DOHH2 (cell line): Measurements from ENCODE around the gene PGA4.

ENCODE experiments used
- H3F3A ChIP-seq: fragments of 200-600 bp; sonication (generic), shearing (Covaris generic); 2 replicates; pipeline ENCODE4 v1.6.0; 2016; ENCODE audit warnings: antibody characterized with exemption, mild to moderate bottlenecking; ENCODE audit not compliant: control insufficient read depth, insufficient read depth
- H3K27ac ChIP-seq: fragments of 200-600 bp; sonication (generic); 2 replicates; pipeline ENCODE4 v1.5.1; 2014; ENCODE audit warnings: low read depth, mild to moderate bottlenecking, low read length, moderate library complexity
- H3K27me3 ChIP-seq: fragments of 200-600 bp; sonication (generic); 2 replicates; pipeline ENCODE4 v1.6.1; 2014; ENCODE audit warnings: mild to moderate bottlenecking, low read length, mixed read lengths; ENCODE audit not compliant: control insufficient read depth
- H3K36me3 ChIP-seq: fragments of 200-600 bp; sonication (generic); 2 replicates; pipeline ENCODE4 v1.6.1; 2014; ENCODE audit warnings: mild to moderate bottlenecking, low read length, moderate library complexity, mixed read lengths; ENCODE audit not compliant: control insufficient read depth
- H3K4me1 ChIP-seq: fragments of 200-600 bp; sonication (generic); 2 replicates; pipeline ENCODE4 v1.6.1; 2014; ENCODE audit warnings: mild to moderate bottlenecking, low read length, mixed read lengths; ENCODE audit not compliant: control insufficient read depth
- H3K4me2 ChIP-seq: fragments of 200-600 bp; sonication (generic); 2 replicates; pipeline ENCODE4 v1.6.0; 2014; ENCODE audit warnings: mild to moderate bottlenecking, low read length, moderate library complexity
- H3K4me3 ChIP-seq: fragments of 200-600 bp; sonication (generic); 2 replicates; pipeline ENCODE4 v1.5.1; 2014; ENCODE audit warnings: mild to moderate bottlenecking, low read length, mixed read lengths
- H3K79me2 ChIP-seq: fragments of 200-600 bp; sonication (generic); 2 replicates; pipeline ENCODE4 v1.6.1; 2014; ENCODE audit warnings: mild to moderate bottlenecking, low read length, mixed read lengths; ENCODE audit not compliant: control insufficient read depth
- H3K9me2 ChIP-seq: fragments of 200-600 bp; sonication (generic); replicated peaks from 2 replicates; pipeline ENCODE4 v1.6.1; 2014; ENCODE audit warnings: mild to moderate bottlenecking, low read length, mixed read lengths; ENCODE audit not compliant: control insufficient read depth
- H3K9me3 ChIP-seq: fragments of 200-600 bp; sonication (generic); 2 replicates; pipeline ENCODE4 v1.6.1; 2014; ENCODE audit warnings: antibody characterized with exemption, low read length, mixed read lengths; ENCODE audit not compliant: control insufficient read depth, insufficient read depth
- H4K20me1 ChIP-seq: fragments of 200-600 bp; sonication (generic); 2 replicates; pipeline ENCODE4 v1.6.0; 2014; ENCODE audit warnings: low read depth, mild to moderate bottlenecking, antibody characterized with exemption, low read length, moderate library complexity; ENCODE audit not compliant: control insufficient read depth, insufficient read depth
- EZH2phosphoT487 ChIP-seq: fragments of 200-600 bp; sonication (generic); IDR thresholded peaks from 2 replicates; pipeline ENCODE4 v1.6.1; 2017; ENCODE audit warnings: borderline replicate concordance, mild to moderate bottlenecking, antibody characterized with exemption, low read length, moderate library complexity, mixed read lengths
- TF ChIP-seq, protein P1 (sequence below): fragments of 200-600 bp; sonication (generic); IDR thresholded peaks from one replicate; pipeline ENCODE4 v1.5.1; 2014; ENCODE audit warnings: antibody characterized with exemption, mild to moderate bottlenecking, low read depth, low read length; ENCODE audit not compliant: poor library complexity, severe bottlenecking

Gene PGA4

DNA sequence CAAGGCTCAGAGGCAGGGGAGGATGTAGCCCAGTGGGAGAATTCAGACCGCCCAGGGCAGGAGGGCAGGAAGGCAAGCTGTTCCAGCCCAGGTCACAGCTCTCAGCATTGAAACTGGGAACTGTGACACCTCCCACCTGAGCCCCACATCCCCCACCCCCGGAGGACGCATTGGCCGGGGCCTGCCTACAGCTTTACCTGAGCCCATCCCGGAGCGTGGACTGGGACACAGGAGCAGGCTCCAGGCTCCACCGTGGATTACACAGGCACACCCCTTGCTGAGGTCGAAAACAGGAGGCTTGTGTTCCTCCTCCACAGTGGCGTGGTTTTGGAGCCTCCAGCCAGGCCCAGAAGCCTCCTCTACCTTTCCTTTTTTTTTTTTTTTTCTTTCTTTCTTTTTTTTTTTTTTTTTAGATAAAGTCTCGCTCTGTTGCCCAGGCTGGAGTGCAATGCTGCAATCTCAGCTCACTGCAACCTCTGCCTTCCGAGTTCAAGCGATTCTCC is 27.9 kb upstream of the PGA4 start:
- Histone ChIP-seq H3K4me1 (peaks cover 17% of the 10 kb centered on the region), H3F3A (no peaks in the 10 kb centered on the region), H4K20me1 (no peaks in the 10 kb centered on the region), H3K36me3 (no peaks in the 10 kb centered on the region), H3K27me3 (no peaks in the 10 kb centered on the region), H3K4me3 (no peak overlapping the region), H3K4me2 (no peak overlapping the region), H3K27ac (no peak overlapping the region), H3K9me2 (no peaks in the 10 kb centered on the region), H3K79me2 (no peaks in the 10 kb centered on the region), H3K9me3 (peaks cover 10% of the 10 kb centered on the region)
- TF ChIP-seq, protein P1, sequence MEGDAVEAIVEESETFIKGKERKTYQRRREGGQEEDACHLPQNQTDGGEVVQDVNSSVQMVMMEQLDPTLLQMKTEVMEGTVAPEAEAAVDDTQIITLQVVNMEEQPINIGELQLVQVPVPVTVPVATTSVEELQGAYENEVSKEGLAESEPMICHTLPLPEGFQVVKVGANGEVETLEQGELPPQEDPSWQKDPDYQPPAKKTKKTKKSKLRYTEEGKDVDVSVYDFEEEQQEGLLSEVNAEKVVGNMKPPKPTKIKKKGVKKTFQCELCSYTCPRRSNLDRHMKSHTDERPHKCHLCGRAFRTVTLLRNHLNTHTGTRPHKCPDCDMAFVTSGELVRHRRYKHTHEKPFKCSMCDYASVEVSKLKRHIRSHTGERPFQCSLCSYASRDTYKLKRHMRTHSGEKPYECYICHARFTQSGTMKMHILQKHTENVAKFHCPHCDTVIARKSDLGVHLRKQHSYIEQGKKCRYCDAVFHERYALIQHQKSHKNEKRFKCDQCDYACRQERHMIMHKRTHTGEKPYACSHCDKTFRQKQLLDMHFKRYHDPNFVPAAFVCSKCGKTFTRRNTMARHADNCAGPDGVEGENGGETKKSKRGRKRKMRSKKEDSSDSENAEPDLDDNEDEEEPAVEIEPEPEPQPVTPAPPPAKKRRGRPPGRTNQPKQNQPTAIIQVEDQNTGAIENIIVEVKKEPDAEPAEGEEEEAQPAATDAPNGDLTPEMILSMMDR, result no peak
- TF ChIP-seq EZH2phosphoT487, result no peak

DNA sequence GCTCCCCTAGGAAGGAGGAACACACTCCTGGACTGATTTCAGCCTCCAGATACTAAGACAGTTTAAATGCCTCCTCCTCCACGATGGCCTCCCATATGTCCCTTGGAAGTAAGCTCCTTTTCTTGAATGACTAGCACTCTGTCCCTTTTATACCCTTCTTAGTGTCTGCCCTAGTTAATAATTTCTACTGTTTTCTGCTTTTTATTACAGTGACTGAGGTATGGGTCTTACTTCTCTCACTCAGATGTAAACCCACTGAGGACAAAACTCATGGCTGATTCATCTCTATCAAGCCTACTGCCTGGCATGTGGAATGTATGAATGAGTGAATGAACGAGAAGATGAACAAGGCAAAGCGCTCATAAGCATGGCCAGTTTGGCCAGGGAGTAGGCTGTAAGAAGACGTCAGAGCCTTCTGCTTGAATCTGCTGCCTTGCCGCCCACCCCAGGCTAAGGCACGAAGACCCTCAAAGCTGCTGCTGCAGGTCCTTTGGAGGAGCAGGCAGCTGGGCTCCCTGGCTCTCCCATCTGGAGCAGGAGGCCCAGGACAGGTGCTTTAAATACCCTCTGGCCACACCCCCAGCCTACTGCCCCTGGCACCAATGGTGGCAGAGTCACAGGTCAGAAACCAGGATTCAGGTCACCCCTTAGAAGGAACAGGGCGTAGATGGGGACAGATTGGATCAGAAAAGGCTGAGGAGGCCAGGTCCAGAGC is 27.0 kb upstream of the PGA4 start:
- Histone ChIP-seq H3K4me2 (no peak overlapping the region), H3K9me2 (no peaks in the 10 kb centered on the region), H3K4me3 (no peak overlapping the region), H3K79me2 (no peaks in the 10 kb centered on the region), H3K9me3 (peaks cover 10% of the 10 kb centered on the region), H3K4me1 (peaks cover 17% of the 10 kb centered on the region), H3K36me3 (no peaks in the 10 kb centered on the region), H4K20me1 (no peaks in the 10 kb centered on the region), H3F3A (no peaks in the 10 kb centered on the region), H3K27ac (no peak overlapping the region), H3K27me3 (no peaks in the 10 kb centered on the region)
- TF ChIP-seq, protein P1, result no peak
- no peak for TF ChIP-seq EZH2phosphoT487

- no peaks in the 10 kb centered on the region for H3F3A ChIP-seq
- H3K4me1 ChIP-seq, result peaks cover 17% of the 10 kb centered on the region
- H3K4me3 ChIP-seq, result no peak overlapping the region
- H3K4me2 ChIP-seq, result no peak overlapping the region
- H3K36me3 ChIP-seq, result no peaks in the 10 kb centered on the region
- no peaks in the 10 kb centered on the region for H3K79me2 ChIP-seq
- H3K27me3 ChIP-seq, result no peaks in the 10 kb centered on the region
- peaks cover 10% of the 10 kb centered on the region for H3K9me3 ChIP-seq
- H3K27ac ChIP-seq, result no peak overlapping the region
- H3K9me2 ChIP-seq, result no peaks in the 10 kb centered on the region
- TF ChIP-seq, protein P1, result no peak
- TF ChIP-seq EZH2phosphoT487, result no peak
- H4K20me1 ChIP-seq, result no peaks in the 10 kb centered on the region
Observed at GRCh38 chr11:61195719-61196118, 26.4 kb upstream of the PGA4 start.
